Cardiac fibroblast (primary cell): ENCODE results near the gene PLCH2.

Experiments used
- DNase-seq, 2 donors: peaks; one replicate each; pipeline versions ENCODE4 v3.0.0 to v3.0.0-alpha.2; 2010; ENCODE audit warnings: low read depth in 2 of 2
- H3K4me3 ChIP-seq, 2 donors: replicated peaks in 1 of 2; 1 replicate in 1 of 2; 2 replicates in 1 of 2; pipeline ENCODE4 v1.5.1; 2011; ENCODE audit warnings: low read depth in 2 of 2, low read length in 2 of 2, mild to moderate bottlenecking in 2 of 2, moderate library complexity in 1 of 2
- CTCF ChIP-seq: IDR thresholded peaks from one replicate; pipeline ENCODE4 v1.5.1; 2011; ENCODE audit warnings: low read depth, mild to moderate bottlenecking, low read length, inconsistent platforms

PLCH2 gene

GRCh38 chr1:2486558-2486957, 10.5 kb downstream of the PLCH2 start:
- no peak for TF ChIP-seq CTCF
- DNase-seq = no peak

GRCh38 chr1:2488688-2489087, 12.6 kb downstream of the PLCH2 start:
- no peak for TF ChIP-seq CTCF
- no peak overlapping the region for H3K4me3 ChIP-seq

More at GRCh38 chr1:2486558-2486957, 10.5 kb downstream of the PLCH2 start:
- H3K4me3 ChIP-seq = no peak overlapping the region

GRCh38 chr1:2489615-2490014, 13.5 kb downstream of the PLCH2 start:
- no peak for TF ChIP-seq CTCF
- no peak overlapping the region for H3K4me3 ChIP-seq
- no peak for DNase-seq

More at GRCh38 chr1:2488688-2489087, 12.6 kb downstream of the PLCH2 start:
- DNase-seq = no peak

- no peak for TF ChIP-seq CTCF
- no peak overlapping the region for H3K4me3 ChIP-seq
- DNase-seq = no peak
These were observed 16.0 kb downstream of the PLCH2 start for GRCh38 chr1:2492091-2492490.

GRCh38 chr1:2493218-2493617, 17.1 kb downstream of the PLCH2 start:
- no peak overlapping the region for H3K4me3 ChIP-seq
- DNase-seq = no peak
- no peak for TF ChIP-seq CTCF

- no peak overlapping the region for H3K4me3 ChIP-seq
- no peak for DNase-seq
These were observed 17.7 kb downstream of the PLCH2 start for GRCh38 chr1:2493691-2494322.

More at GRCh38 chr1:2493691-2494322, 17.7 kb downstream of the PLCH2 start:
- no peak for TF ChIP-seq CTCF
